HG03439 (cell line): ENCODE results near the gene TRIM43.
"Not testable (repeated sequence)": the region's sequence is repeated elsewhere in the genome, so short reads cannot be mapped to it uniquely, and the experiment has no call there.

ENCODE experiments used
- ATAC-seq: cut with Tn5 transposase; IDR thresholded peaks from one replicate; pipeline ENCODE4 v1.9.1; 2021; ENCODE audit warnings: mild to moderate bottlenecking, moderate library complexity; ENCODE audit not compliant: unreplicated experiment

Gene TRIM43

GRCh38 chr2:95591701-95592100 is at the start of gene TRIM43:
Gene TRIM43 (plus strand): TSS chr2:95592001. CDS start chr2:95594024, 2,023 bp downstream.
- not testable (repeated sequence) for ATAC-seq

GRCh38 chr2:95551055-95551568 is 40.7 kb upstream of the TRIM43 start:
- no peak for ATAC-seq

GRCh38 chr2:95552911-95553310 is 38.9 kb upstream of the TRIM43 start:
- ATAC-seq, result no peak

- ATAC-seq, result no peak
Measured at GRCh38 chr2:95569170-95569569, 22.6 kb upstream of the TRIM43 start.

- ATAC-seq, result no peak
Measured at GRCh38 chr2:95573866-95574265, 17.9 kb upstream of the TRIM43 start.

GRCh38 chr2:95574506-95574905 is 17.3 kb upstream of the TRIM43 start:
- no peak for ATAC-seq

GRCh38 chr2:95575857-95576256 is 15.9 kb upstream of the TRIM43 start:
- no peak for ATAC-seq

- no peak for ATAC-seq
Measured at GRCh38 chr2:95578539-95578938, 13.3 kb upstream of the TRIM43 start.

GRCh38 chr2:95583545-95583944 is 8.3 kb upstream of the TRIM43 start:
- ATAC-seq, result not testable (repeated sequence)

- not testable (repeated sequence) for ATAC-seq
Measured at GRCh38 chr2:95584321-95584720, 7.5 kb upstream of the TRIM43 start.

GRCh38 chr2:95589777-95590536 is 1.8 kb upstream of the TRIM43 start:
- not testable (repeated sequence) for ATAC-seq

- ATAC-seq, result not testable (repeated sequence)
Measured at GRCh38 chr2:95592973-95593372, 1.2 kb downstream of the TRIM43 start.

- ATAC-seq, result not testable (repeated sequence)
Measured at GRCh38 chr2:95595012-95595411, 3.2 kb downstream of the TRIM43 start.

GRCh38 chr2:95601301-95601700 is 9.5 kb downstream of the TRIM43 start:
- not testable (repeated sequence) for ATAC-seq

GRCh38 chr2:95602146-95602545 is 10.3 kb downstream of the TRIM43 start:
- not testable (repeated sequence) for ATAC-seq

- not testable (repeated sequence) for ATAC-seq
Measured at GRCh38 chr2:95608356-95608755, 16.6 kb downstream of the TRIM43 start.

- ATAC-seq, result not testable (repeated sequence)
Measured at GRCh38 chr2:95609764-95610163, 18.0 kb downstream of the TRIM43 start.

GRCh38 chr2:95613048-95613447 is 21.2 kb downstream of the TRIM43 start:
- ATAC-seq, result not testable (repeated sequence)

GRCh38 chr2:95622728-95623127 is 30.9 kb downstream of the TRIM43 start:
- not testable (repeated sequence) for ATAC-seq

GRCh38 chr2:95630987-95631386 is 39.2 kb downstream of the TRIM43 start:
- not testable (repeated sequence) for ATAC-seq

GRCh38 chr2:95633626-95634259 is 41.9 kb downstream of the TRIM43 start:
- ATAC-seq, result not testable (repeated sequence)
